ENCODE results near the gene RNF207. TPM values are rescaled to one million over a fixed set of nuclear protein-coding genes. Genes with fewer than 3 reads are reported as not detected.

RNF207 gene
- total and polyA plus RNA-seq, 2 of the 4 experiments (the other 2 are of a cell fraction) = 2.7 to 17.2 TPM

- Histone ChIP-seq H4K91ac (ENCODE audit: insufficient read depth, low read depth, low read length) (0 out of 2 replicates have a peak overlapping the region, but pooled peaks have one; percentile 21), H2AK5ac (ENCODE audit: low read depth, low read length) (peak overlapping the region; percentile 62; the same call in 1 of the 2 replicates), H3K9me3 (ENCODE audit: control insufficient read depth, insufficient read depth, low read length) (no peaks in the 10 kb centered on the region), H3K79me1 (ENCODE audit: low read depth in 1 of 2, low read length in 2 of 2) (no peaks in the 10 kb centered on the region; a peak in 1 of 4 replicates), H3K4ac (ENCODE audit: low read depth, low read length) (peak overlapping the region; percentile 65; the same call in 1 of the 2 replicates), H3K27ac (ENCODE audit: insufficient read depth, low read length) (no peak overlapping the region), H2BK15ac (ENCODE audit: low read depth, low read length) (no peak overlapping the region), H3K4me1 (ENCODE audit: control insufficient read depth, insufficient read depth, low read length) (peaks cover 7% of the 10 kb centered on the region; the same call in 1 of the 2 replicates), H2AK9ac (replicated peaks; ENCODE audit: low read depth, low read length, poor library complexity) (peak overlapping the region; percentile 94), H2BK120ac (ENCODE audit: low read depth, low read length) (no peak overlapping the region), H3K23ac (ENCODE audit: low read depth, low read length) (no peak overlapping the region), H2AFZ (replicated peaks; ENCODE audit: low read length, poor library complexity) (peak overlapping the region; percentile 92), H3K4me3 (ENCODE audit: insufficient read depth, low read depth, low read length) (peak overlapping the region; percentile 49), H4K5ac (ENCODE audit: low read depth, low read length) (peak overlapping the region; percentile 56), H2BK5ac (ENCODE audit: low read depth, low read length, poor library complexity, severe bottlenecking) (no peak overlapping the region), H3K18ac (ENCODE audit: low read depth, low read length) (no peak overlapping the region), H3K9ac (ENCODE audit: low read depth, low read length) (0 out of 2 replicates have a peak overlapping the region, but pooled peaks have one; percentile 18), H3K36me3 (ENCODE audit: control insufficient read depth, insufficient read depth, low read length) (no peaks in the 10 kb centered on the region), H3K56ac (ENCODE audit: extremely low read depth, insufficient read depth, low read length) (no peak overlapping the region), H4K8ac (ENCODE audit: low read depth in 2 of 2, low read length in 2 of 2) (peak overlapping the region; percentile 71 to 79; a peak in 2 of 4 replicates), H3K9me1 (ENCODE audit: insufficient read depth, low read length) (peaks cover 4% of the 10 kb centered on the region), H4K20me1 (ENCODE audit: insufficient read depth, low read length) (no peaks in the 10 kb centered on the region; the same call in 1 of the 2 replicates), H3K14ac (replicated peaks; ENCODE audit: low read depth, low read length) (no peak overlapping the region), H3K27me3 (ENCODE audit: control insufficient read depth, insufficient read depth, low read length) (no peaks in the 10 kb centered on the region; the same call in 1 of the 2 replicates), H3K4me2 (ENCODE audit: low read depth, low read length) (peak overlapping the region; percentile 86), H2BK20ac (ENCODE audit: low read depth, low read length) (no peak overlapping the region)
- POLR2A ChIA-PET (ENCODE audit: unreplicated experiment) = no interaction called here
- no peak for TF ChIP-seq FOS (IDR thresholded peaks at IDR 0.05; ENCODE audit: low read depth, low read length)
- no peak for TF ChIP-seq RFX5 (IDR thresholded peaks at IDR 0.05; ENCODE audit: low read depth, low read length)
- TF ChIP-seq CEBPB (IDR thresholded peaks at IDR 0.05; ENCODE audit: low read depth, low read length) = no peak
- no peak for TF ChIP-seq MAZ (IDR thresholded peaks at IDR 0.05; ENCODE audit: borderline replicate concordance, low read depth, low read length)
- TF ChIP-seq, protein P1, sequence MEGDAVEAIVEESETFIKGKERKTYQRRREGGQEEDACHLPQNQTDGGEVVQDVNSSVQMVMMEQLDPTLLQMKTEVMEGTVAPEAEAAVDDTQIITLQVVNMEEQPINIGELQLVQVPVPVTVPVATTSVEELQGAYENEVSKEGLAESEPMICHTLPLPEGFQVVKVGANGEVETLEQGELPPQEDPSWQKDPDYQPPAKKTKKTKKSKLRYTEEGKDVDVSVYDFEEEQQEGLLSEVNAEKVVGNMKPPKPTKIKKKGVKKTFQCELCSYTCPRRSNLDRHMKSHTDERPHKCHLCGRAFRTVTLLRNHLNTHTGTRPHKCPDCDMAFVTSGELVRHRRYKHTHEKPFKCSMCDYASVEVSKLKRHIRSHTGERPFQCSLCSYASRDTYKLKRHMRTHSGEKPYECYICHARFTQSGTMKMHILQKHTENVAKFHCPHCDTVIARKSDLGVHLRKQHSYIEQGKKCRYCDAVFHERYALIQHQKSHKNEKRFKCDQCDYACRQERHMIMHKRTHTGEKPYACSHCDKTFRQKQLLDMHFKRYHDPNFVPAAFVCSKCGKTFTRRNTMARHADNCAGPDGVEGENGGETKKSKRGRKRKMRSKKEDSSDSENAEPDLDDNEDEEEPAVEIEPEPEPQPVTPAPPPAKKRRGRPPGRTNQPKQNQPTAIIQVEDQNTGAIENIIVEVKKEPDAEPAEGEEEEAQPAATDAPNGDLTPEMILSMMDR (conservative IDR thresholded peaks at IDR 0.05; ENCODE audit: low read depth, low read length) = peak; percentile 49
- no peak for TF ChIP-seq CHD1 (IDR thresholded peaks at IDR 0.05; ENCODE audit: low read depth, low read length)
- TF ChIP-seq, protein P2, sequence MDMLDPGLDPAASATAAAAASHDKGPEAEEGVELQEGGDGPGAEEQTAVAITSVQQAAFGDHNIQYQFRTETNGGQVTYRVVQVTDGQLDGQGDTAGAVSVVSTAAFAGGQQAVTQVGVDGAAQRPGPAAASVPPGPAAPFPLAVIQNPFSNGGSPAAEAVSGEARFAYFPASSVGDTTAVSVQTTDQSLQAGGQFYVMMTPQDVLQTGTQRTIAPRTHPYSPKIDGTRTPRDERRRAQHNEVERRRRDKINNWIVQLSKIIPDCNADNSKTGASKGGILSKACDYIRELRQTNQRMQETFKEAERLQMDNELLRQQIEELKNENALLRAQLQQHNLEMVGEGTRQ (IDR thresholded peaks at IDR 0.05; ENCODE audit: low read depth, low read length) = peak; percentile 34; the same call in 1 of the 2 replicates
- TF ChIP-seq NFE2L2 (IDR thresholded peaks at IDR 0.05; ENCODE audit: low read depth, low read length) = no peak
- peak; percentile 61; the same call in 1 of the 2 replicates for TF ChIP-seq MXI1 (IDR thresholded peaks at IDR 0.05; ENCODE audit: borderline replicate concordance, low read depth, low read length)
- peak; percentile 31 for TF ChIP-seq RAD21 (IDR thresholded peaks at IDR 0.05; ENCODE audit: low read length)
- no peak for TF ChIP-seq POLR2A (IDR thresholded peaks at IDR 0.05; ENCODE audit: low read depth, low read length)
- peak; percentile 67; the same call in 1 of the 2 replicates for TF ChIP-seq BHLHE40 (IDR thresholded peaks at IDR 0.05; ENCODE audit: low read depth, low read length)
- DNase-seq (peak; percentile 42), ATAC-seq (ENCODE audit: low read depth) (peak; percentile 63)
- CTCF ChIA-PET = interaction anchor here (1.0 kb wide), 1 partner anchor 15 kb away, joined by 3 read pairs; no protein-coding TSS in a partner anchor
- dilution Hi-C loops (cut with HindIII; ENCODE audit: low sequenced_read_pairs, unreplicated experiment) = no loop called here
- BruUV-seq (replicated peaks) = no TSS peak
- in situ Hi-C loops (cut with MboI; ENCODE audit: low sequenced_read_pairs) = no loop called here
- intact Hi-C loops (cut with micrococcal nuclease) = no loop called here
- 7% methylated on average over 57 of the region's 99 CpGs; no CpG with 5 or more reads in 1 of the 2 experiments for WGBS, 2 experiments (ENCODE audit: extremely low coverage in 2 of 2, insufficient read length in 1 of 2)
Measured at GRCh38 chr1:6208723-6209660, 3.1 kb downstream of the RNF207 start.
